ENCODE measurements around the gene ACTN4.

Gene ACTN4

DNA sequence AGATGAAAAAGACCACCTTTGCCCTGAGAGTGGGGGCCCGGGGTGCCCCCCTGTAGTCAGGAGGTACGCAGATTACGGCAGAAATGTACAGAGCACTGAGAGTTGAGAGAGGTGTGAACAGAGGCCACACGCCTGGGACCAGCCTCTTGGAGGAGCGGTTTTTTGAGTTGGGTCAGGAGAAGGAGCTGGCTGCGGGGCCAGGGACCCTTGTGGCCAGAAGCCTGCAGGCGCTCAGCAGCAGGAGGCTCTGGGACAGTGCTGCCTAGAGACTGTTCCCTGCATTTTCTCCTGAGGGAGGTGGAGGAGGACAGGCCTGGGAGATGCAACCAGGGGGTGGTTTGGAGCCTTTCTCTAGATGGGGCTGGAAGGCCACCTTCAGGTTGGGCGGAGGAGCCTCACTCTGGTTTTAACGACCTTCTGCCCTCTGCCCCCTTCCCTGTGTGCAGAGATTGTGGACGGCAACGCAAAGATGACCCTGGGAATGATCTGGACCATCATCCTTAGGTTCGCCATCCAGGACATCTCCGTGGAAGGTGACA, 57.1 kb downstream of the ACTN4 start:
- DNase-seq (ENCODE audit: low spot score in 2 of 2): no peak
- Histone ChIP-seq H3K27me3 (ENCODE audit: low read depth) (no peaks in the 10 kb centered on the region), H3K9me3 (no peaks in the 10 kb centered on the region), H3K4me3 (no peak overlapping the region), H3K36me3 (replicated peaks) (peaks cover 86% of the 10 kb centered on the region), H3K4me1 (no peaks in the 10 kb centered on the region)
- in situ Hi-C loops (cut with MboI; ENCODE audit: low sequenced_read_pairs): no loop called here

DNA sequence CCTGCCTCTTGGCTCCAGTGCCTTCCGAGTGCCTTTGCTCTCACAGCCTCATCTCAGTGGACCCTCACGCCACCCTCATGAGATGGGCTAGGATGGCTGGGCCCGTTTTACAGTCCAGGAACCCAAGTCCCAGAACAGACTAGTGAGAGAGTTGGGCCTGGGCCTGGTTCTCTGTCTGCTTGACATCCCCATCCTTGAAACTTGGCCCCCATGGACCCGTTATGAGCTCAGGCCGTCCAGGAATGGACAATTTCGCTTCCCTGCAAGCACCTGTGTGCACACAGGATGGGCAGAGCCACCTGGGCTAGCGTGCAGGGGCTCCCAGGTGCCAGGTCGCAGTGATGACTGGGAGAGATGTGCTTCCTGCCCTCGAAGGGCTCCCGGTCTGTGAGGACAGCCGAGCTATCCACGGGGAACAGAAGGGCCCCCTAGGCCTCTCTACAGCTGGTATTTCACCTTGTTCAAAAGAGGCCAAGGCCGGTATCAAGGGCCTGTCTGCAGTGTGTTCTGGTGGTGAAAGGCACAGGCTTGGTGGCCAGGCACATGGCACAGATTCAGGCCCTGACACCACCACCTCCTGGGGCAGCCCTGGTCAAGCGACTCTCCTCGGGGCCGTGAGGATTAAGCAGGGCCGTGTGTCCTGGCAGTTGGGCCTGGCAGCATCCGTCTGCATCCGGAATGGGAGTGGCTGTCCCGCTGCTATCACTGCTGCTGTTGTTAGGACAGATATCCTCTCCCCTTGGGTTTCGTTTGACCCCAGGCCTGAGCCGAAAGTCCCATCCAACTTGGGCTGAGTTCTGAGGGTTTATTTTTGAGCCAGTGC, 58.0 kb downstream of the ACTN4 start:
- Histone ChIP-seq H3K27me3 (ENCODE audit: low read depth) (no peaks in the 10 kb centered on the region), H3K4me1 (no peaks in the 10 kb centered on the region), H3K9me3 (no peaks in the 10 kb centered on the region), H3K4me3 (no peak overlapping the region), H3K36me3 (replicated peaks) (peaks cover 94% of the 10 kb centered on the region)
- in situ Hi-C loops (cut with MboI; ENCODE audit: low sequenced_read_pairs): no loop called here
- DNase-seq (ENCODE audit: low spot score in 2 of 2): no peak

DNA sequence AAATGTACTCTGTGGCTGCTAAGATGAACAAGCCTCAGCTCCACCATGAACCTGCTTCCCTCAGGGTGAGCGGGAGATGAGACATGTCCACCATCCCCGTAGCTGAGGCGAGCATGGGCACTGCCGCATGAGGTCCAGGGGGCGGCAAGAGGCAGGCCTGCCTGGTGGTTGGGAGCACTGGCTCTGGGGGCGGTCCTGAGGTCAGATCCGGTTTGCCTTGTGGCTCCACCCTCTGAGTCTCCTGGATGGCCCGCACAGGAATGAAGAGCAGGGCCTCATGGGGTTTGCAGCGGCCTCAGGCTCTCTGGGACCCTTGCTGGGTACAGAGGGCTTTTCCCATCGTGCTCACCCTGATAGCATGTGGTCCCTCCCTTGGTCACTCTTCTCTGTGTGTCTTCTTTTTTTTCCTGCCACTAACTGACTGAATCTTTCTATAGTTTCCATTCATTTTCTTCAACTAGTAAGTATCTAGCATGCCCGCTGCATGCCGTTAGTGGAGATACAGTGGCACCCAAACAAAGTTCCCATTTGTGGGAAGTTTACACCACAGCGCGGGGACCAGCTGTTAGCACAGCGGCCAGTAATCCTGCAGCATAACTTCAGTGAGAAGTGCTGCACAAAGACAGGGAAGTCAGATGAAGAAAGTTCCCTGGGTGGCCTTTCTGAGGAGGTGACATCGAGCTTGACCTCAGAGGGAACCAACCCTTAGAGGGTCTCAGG, 59.5 kb downstream of the ACTN4 start:
- Histone ChIP-seq H3K36me3 (replicated peaks) (peaks cover 94% of the 10 kb centered on the region), H3K4me3 (no peak overlapping the region), H3K4me1 (no peaks in the 10 kb centered on the region), H3K9me3 (no peaks in the 10 kb centered on the region), H3K27me3 (ENCODE audit: low read depth) (no peaks in the 10 kb centered on the region)
- in situ Hi-C loops (cut with MboI; ENCODE audit: low sequenced_read_pairs): no loop called here
- no peak for DNase-seq (ENCODE audit: low spot score in 2 of 2)

DNA sequence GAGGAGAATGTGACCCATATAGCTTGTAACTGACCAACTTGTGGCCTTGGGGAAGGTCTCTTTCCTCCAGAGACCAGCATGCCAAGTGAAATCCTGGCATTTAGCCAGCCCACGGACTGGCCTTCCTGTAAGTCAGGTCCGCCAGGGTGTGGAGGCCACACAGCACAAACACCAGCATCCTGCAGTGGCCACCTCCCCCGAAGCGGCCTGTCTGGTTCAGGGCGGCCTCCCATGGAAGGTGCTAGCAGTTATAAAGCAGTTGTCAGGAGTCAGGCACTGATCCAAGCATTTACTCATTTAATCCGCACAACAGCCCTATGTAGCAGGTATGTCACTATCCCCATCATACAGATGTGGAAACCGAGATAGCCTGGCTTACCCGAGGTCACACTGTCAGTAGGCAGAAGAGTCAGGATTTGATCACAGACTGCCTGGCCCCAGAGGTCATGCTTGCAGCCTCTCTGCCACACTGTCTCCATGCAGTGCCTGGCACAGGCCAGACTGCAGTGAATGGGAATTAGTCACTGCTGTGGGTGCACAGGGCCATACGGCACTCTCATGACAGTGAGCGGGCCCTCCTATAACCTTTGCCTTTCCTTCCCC, 60.2 kb downstream of the ACTN4 start:
- in situ Hi-C loops (cut with MboI; ENCODE audit: low sequenced_read_pairs): no loop called here
- Histone ChIP-seq H3K4me1 (no peaks in the 10 kb centered on the region), H3K27me3 (ENCODE audit: low read depth) (no peaks in the 10 kb centered on the region), H3K4me3 (no peak overlapping the region), H3K36me3 (replicated peaks) (peaks cover 92% of the 10 kb centered on the region), H3K9me3 (no peaks in the 10 kb centered on the region)
- no peak for DNase-seq (ENCODE audit: low spot score in 2 of 2)

DNA sequence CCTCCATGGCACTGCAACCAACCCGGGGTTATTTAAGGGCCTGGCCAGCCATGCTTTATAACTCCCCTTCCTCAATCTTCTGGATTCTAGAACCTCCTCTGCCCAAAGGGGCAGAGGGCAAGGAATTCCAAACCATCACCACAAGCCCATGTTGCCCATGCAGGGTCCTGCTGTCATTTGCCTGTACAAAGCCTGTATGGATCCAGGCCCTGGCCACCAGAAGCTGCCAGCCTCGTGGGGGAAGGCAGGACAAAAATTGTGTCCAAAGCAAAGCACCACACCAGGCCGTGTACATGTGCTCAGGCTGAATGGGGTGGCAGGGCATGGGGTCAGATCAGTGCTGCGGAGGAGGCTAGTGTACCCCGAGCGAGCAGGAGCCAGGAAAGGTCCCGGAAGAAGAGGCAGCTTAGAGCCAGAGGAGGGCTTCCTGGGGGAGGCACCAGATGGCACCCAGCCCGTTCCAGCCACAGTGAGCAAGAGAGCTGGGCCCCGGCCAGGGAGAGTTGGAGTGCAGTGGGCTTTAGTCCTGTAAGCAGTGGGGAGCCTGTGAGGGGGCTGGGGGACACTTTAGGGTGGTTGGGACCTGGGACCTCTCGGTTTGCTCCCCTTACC, 61.1 kb downstream of the ACTN4 start:
- no peaks in the 10 kb centered on the region for H3K4me1 ChIP-seq
- in situ Hi-C loops (cut with MboI; ENCODE audit: low sequenced_read_pairs): no loop called here
- H3K4me3 ChIP-seq: no peak overlapping the region
- H3K27me3 ChIP-seq (ENCODE audit: low read depth): no peaks in the 10 kb centered on the region
- H3K9me3 ChIP-seq: no peaks in the 10 kb centered on the region
- no peak for DNase-seq (ENCODE audit: low spot score in 2 of 2)
- H3K36me3 ChIP-seq (replicated peaks): peaks cover 86% of the 10 kb centered on the region

DNA sequence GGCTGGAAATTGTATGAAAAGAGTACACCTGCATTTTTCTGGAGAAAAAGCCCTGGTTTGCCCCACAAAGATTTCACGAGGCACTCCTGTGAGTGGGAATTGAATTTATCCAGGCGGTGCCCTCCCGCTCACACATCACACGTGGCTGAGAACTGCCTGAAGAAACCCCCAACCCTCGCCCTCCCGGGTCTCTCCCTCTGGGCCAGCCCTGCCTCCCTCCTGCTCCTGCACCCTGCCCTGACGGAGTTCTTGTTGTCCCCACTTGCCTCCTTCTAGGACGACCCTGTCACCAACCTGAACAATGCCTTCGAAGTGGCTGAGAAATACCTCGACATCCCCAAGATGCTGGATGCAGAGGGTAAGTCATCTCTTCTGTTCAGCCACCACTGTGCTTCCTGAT, 61.7 kb downstream of the ACTN4 start:
- no peak overlapping the region for H3K4me3 ChIP-seq
- in situ Hi-C loops (cut with MboI; ENCODE audit: low sequenced_read_pairs): no loop called here
- H3K9me3 ChIP-seq: no peaks in the 10 kb centered on the region
- H3K4me1 ChIP-seq: no peaks in the 10 kb centered on the region
- DNase-seq (ENCODE audit: low spot score in 2 of 2): no peak
- peaks cover 82% of the 10 kb centered on the region for H3K36me3 ChIP-seq (replicated peaks)
- no peaks in the 10 kb centered on the region for H3K27me3 ChIP-seq (ENCODE audit: low read depth)

DNA sequence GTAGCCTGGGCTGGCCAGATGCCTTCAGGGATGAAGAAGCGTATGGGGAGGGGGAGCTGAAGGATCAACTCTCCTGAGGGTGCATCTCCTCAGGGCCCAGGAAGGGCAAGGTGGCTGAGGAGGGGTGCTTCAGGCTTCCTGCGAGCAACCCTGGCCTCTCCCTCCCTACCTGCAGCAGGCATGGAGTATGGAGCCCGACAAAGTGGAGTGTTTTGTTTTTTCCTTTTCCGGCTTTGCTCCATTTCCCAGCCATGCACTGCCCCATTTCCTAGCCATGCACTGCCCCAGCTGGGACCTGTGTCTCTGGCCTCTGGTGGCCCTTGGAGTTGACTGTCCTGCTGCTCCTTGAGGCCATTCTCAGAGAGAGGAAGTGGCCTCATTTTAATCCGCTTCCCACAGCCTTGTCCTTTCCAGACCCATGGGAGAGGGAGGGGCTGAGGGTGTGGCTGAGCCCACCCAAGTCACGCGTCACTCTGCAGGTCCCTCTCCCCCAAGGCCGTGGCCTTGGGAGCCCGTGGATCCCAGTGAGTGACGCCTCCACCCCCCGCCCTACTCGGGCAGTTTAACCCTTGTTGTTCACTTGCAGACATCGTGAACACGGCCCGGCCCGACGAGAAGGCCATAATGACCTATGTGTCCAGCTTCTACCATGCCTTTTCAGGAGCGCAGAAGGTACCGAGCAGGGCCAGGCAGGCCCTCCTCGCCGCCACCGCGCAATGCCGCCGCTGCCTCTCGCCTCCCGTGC, 62.4 kb downstream of the ACTN4 start:
- peaks cover 83% of the 10 kb centered on the region for H3K36me3 ChIP-seq (replicated peaks)

DNA sequence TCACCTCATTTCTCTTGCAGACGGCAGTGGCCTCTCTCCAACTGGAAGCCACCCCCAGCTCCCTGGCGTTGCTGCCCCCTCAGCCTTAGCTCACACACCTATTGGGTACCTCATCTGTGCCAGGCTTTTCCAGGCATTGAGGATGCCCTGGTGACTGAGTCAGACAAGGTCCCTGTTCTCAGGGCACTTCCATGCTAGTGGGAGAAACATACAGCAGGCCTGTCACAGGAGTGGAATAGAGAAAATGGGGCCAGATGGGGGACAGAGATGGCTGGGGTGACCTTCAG, 62.9 kb downstream of the ACTN4 start:
- Histone ChIP-seq H3K9me3 (no peaks in the 10 kb centered on the region), H3K27me3 (ENCODE audit: low read depth) (no peaks in the 10 kb centered on the region), H3K4me1 (no peaks in the 10 kb centered on the region), H3K4me3 (no peak overlapping the region), H3K36me3 (replicated peaks) (peaks cover 83% of the 10 kb centered on the region)
- in situ Hi-C loops (cut with MboI; ENCODE audit: low sequenced_read_pairs): no loop called here
- no peak for DNase-seq (ENCODE audit: low spot score in 2 of 2)

More for the DNA sequence above, 62.4 kb downstream of the ACTN4 start:
- no peaks in the 10 kb centered on the region for H3K27me3 ChIP-seq (ENCODE audit: low read depth)
- DNase-seq (ENCODE audit: low spot score in 2 of 2): no peak
- in situ Hi-C loops (cut with MboI; ENCODE audit: low sequenced_read_pairs): no loop called here
- no peak overlapping the region for H3K4me3 ChIP-seq
- no peaks in the 10 kb centered on the region for H3K4me1 ChIP-seq
- H3K9me3 ChIP-seq: no peaks in the 10 kb centered on the region

DNA sequence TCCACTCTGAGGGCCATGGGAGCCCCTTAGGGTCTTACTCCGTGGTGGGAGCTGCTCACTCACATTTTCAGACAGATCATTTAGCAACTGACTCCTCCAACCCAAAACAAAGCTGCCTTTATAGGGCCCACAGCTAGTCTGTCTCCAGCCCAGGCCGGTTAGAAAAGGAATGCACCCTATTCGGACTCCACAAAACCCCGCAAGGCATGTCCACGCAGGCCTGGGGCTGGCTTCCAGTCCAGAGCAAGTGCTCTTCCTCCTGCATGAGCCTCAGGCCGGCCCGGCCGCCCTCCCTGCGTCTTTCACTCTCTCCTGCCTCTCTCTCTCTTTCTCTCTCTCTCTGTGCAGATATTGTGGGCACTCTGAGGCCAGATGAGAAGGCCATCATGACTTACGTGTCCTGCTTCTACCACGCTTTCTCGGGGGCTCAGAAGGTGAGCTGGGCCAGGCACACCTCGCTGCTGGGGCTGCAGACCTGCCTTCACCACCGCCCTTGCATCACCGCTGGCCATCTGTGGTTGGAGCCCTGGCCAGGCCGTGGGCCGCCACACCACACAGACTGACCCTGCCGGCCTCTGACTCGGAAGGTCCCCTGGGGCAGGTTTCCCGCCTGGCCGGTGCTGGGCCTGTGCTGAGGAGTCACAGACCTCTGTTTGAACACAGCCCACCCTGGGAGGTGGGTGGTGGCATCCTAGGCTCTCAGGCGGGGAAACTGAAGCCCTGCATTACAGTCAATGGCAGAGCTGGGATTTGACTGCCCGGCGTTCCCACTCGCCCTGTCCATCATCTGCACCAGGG, 63.7 kb downstream of the ACTN4 start:
- no peaks in the 10 kb centered on the region for H3K4me1 ChIP-seq
- in situ Hi-C loops (cut with MboI; ENCODE audit: low sequenced_read_pairs): no loop called here
- no peaks in the 10 kb centered on the region for H3K9me3 ChIP-seq
- no peak overlapping the region for H3K4me3 ChIP-seq
- peaks cover 84% of the 10 kb centered on the region for H3K36me3 ChIP-seq (replicated peaks)
- no peaks in the 10 kb centered on the region for H3K27me3 ChIP-seq (ENCODE audit: low read depth)
- no peak for DNase-seq (ENCODE audit: low spot score in 2 of 2)

DNA sequence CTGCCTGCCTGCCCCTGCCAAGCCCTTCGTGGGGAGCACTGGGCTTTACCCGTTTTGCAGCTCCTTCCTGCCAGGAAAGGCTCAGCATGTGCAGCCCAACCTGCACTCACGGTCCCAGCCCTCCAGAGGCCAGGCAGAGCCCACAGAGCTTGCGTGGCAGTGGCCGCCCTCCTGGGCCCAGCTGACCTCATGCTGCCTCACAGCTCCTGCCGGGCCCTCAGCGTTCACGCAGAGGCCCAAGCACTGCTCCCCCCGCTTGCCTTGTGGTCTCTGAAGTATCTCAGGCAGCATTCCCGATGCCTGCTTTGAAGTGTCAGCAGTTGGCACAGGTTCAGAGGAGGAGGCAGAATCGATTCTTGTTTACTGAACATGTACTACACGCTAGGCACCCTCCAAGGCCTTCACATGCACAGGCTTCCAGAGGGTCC, 64.3 kb downstream of the ACTN4 start:
- in situ Hi-C loops (cut with MboI; ENCODE audit: low sequenced_read_pairs): no loop called here
- Histone ChIP-seq H3K36me3 (replicated peaks) (peaks cover 85% of the 10 kb centered on the region), H3K4me1 (no peaks in the 10 kb centered on the region), H3K4me3 (no peak overlapping the region), H3K9me3 (no peaks in the 10 kb centered on the region), H3K27me3 (ENCODE audit: low read depth) (no peaks in the 10 kb centered on the region)
- no peak for DNase-seq (ENCODE audit: low spot score in 2 of 2)

DNA sequence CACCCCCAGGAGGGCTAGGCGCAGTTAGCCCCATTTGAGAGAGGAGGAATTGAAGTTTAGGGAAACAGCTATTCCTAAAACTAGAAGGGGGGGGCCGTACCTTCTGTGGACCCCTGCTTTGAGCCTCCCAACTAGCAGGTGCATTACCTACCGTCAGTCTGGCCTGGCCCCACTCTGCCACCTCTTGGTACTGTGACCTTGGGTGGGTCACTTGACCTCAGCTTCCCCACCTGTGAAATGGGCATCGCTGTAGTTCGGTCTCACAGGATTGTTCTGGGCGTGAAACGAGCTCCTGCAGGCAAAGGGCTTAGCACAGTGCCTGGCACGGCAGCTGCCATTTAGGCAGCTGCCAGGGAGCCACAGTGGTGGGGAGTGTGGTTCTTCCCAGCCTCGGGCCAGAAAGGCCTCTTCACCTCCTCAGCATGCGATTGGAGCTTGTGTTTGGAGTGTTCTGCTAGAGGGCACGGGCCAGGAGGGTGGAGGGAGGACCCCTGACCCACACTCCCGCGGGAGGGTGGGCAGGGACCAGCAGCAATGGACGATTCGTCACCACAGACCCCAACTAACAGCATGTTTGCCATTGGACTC, 64.8 kb downstream of the ACTN4 start:
- Histone ChIP-seq H3K4me3 (no peak overlapping the region), H3K27me3 (ENCODE audit: low read depth) (no peaks in the 10 kb centered on the region), H3K4me1 (no peaks in the 10 kb centered on the region), H3K9me3 (no peaks in the 10 kb centered on the region), H3K36me3 (replicated peaks) (peaks cover 85% of the 10 kb centered on the region)
- in situ Hi-C loops (cut with MboI; ENCODE audit: low sequenced_read_pairs): no loop called here
- DNase-seq (ENCODE audit: low spot score in 2 of 2): no peak

DNA sequence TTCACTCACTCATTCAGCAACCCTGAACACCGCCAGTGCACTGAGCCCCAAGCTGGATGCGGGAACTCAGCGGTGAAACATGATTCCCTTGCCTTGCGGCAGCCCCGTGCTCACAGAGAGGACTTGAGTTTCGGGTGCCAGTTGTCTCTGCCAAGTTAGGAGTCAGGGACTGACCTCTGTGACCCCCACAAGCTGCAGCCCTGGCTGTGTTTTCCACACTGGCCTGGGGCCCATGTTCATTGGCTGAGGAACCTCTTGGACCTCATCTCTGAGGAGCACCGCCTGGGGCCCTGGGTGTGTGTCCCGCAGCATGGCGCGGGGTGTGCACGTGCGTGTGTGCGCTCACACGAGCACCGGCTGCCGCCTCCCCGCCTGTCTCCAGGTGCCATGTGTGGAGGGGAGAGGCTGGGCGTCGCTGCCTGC, 65.8 kb downstream of the ACTN4 start:
- H3K9me3 ChIP-seq: no peaks in the 10 kb centered on the region
- DNase-seq (ENCODE audit: low spot score in 2 of 2): no peak

More for the DNA sequence above, 65.8 kb downstream of the ACTN4 start:
- Histone ChIP-seq H3K4me1 (no peaks in the 10 kb centered on the region), H3K27me3 (ENCODE audit: low read depth) (no peaks in the 10 kb centered on the region), H3K4me3 (no peak overlapping the region), H3K36me3 (replicated peaks) (peaks cover 83% of the 10 kb centered on the region)
- in situ Hi-C loops (cut with MboI; ENCODE audit: low sequenced_read_pairs): no loop called here

All from HAP-1 (cell line).